ENCODE measurements around the gene SLC40A1. TPM values are rescaled to one million over a fixed set of nuclear protein-coding genes. Genes with fewer than 3 reads are reported as not detected.

Gene SLC40A1
- total and polyA plus RNA-seq, 2 donors (not counting 3 experiments of a cell fraction or from before 2014, with no cell fraction given), result 8.5 to 15.1 TPM

DNA sequence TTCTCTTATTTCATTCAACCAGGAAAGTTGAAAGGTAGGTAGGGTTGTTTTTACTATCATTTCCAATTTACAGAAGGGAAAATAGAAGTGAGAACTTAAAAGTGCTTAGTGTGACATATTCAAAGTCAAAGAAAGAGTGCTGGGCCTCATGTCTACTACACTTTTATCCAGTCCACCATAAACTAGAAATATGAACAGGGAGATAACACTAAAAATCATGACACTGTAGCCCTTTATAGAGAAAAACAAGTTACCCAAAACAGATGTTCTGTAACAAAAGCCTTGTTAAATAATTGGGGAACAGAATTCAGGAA is 20.4 kb downstream of the SLC40A1 start:
- H2AFZ ChIP-seq (ENCODE audit: low read depth, low read length), result no peak overlapping the region
- no peak for TF ChIP-seq POLR2A (IDR thresholded peaks at IDR 0.05; ENCODE audit: low read depth, low read length)
- no peak for TF ChIP-seq EZH2 (IDR thresholded peaks at IDR 0.05; ENCODE audit: borderline replicate concordance, low read depth, low read length, severe bottlenecking)
- no peak for TF ChIP-seq MYC (IDR thresholded peaks at IDR 0.05; ENCODE audit: low read depth, low read length)
- no peak for TF ChIP-seq GATA2 (IDR thresholded peaks at IDR 0.05; ENCODE audit: insufficient read depth, insufficient read length, low read depth, low read length)
- TF ChIP-seq POLR2AphosphoS5 (IDR thresholded peaks at IDR 0.05; ENCODE audit: insufficient read depth, low read depth, low read length), result no peak
- TF ChIP-seq FOS (IDR thresholded peaks at IDR 0.05; ENCODE audit: borderline replicate concordance, insufficient read depth, low read length), result no peak
- TF ChIP-seq, protein P1, sequence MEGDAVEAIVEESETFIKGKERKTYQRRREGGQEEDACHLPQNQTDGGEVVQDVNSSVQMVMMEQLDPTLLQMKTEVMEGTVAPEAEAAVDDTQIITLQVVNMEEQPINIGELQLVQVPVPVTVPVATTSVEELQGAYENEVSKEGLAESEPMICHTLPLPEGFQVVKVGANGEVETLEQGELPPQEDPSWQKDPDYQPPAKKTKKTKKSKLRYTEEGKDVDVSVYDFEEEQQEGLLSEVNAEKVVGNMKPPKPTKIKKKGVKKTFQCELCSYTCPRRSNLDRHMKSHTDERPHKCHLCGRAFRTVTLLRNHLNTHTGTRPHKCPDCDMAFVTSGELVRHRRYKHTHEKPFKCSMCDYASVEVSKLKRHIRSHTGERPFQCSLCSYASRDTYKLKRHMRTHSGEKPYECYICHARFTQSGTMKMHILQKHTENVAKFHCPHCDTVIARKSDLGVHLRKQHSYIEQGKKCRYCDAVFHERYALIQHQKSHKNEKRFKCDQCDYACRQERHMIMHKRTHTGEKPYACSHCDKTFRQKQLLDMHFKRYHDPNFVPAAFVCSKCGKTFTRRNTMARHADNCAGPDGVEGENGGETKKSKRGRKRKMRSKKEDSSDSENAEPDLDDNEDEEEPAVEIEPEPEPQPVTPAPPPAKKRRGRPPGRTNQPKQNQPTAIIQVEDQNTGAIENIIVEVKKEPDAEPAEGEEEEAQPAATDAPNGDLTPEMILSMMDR (IDR thresholded peaks at IDR 0.05; ENCODE audit: extremely low read depth in 1 of 2, insufficient read depth in 1 of 2, low read depth in 1 of 2, low read length in 2 of 2), result no peak
- TF ChIP-seq, protein P2, sequence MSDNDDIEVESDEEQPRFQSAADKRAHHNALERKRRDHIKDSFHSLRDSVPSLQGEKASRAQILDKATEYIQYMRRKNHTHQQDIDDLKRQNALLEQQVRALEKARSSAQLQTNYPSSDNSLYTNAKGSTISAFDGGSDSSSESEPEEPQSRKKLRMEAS (IDR thresholded peaks at IDR 0.05; ENCODE audit: insufficient read depth, insufficient read length), result no peak
- TF ChIP-seq JUN (IDR thresholded peaks at IDR 0.05; ENCODE audit: borderline replicate concordance, insufficient read depth, insufficient read length, low read depth), result no peak
- BruUV-seq (replicated peaks), result no TSS peak
- FAIRE-seq (no peak), DNase-seq (ENCODE audit: low read depth, low spot score) (no peak)
- H3K9ac ChIP-seq (replicated peaks; ENCODE audit: extremely low read depth, insufficient read depth, low read length), result no peak overlapping the region
- H3K4me1 ChIP-seq (ENCODE audit: control insufficient read depth, extremely low read depth, insufficient read depth, low read length), result peaks cover 9% of the 10 kb centered on the region
- H3K27me3 ChIP-seq (ENCODE audit: control insufficient read depth in 2 of 2, insufficient read depth in 2 of 2, low read length in 2 of 2), result no peaks in the 10 kb centered on the region
- H3K36me3 ChIP-seq (ENCODE audit: control insufficient read depth in 2 of 2, extremely low read depth in 1 of 2, insufficient read depth in 2 of 2, low read length in 2 of 2), result peaks cover 2 to 11% of the 10 kb centered on the region in 2 experiments
- H3K4me3 ChIP-seq (replicated peaks in 1 of 3; ENCODE audit: insufficient read depth in 1 of 3, low read depth in 1 of 3, low read length in 3 of 3), result no peak overlapping the region
- no peaks in the 10 kb centered on the region for H3K9me3 ChIP-seq (replicated peaks; ENCODE audit: control insufficient read depth, insufficient read depth, low read length)
- no peaks in the 10 kb centered on the region for H3K79me2 ChIP-seq (ENCODE audit: control insufficient read depth, insufficient read depth, low read length)
- intact Hi-C loops (cut with micrococcal nuclease), result no loop called here
- ChIA-PET CTCF (interaction anchor here (1.8 kb wide), 1 partner anchor 11 kb away, joined by 5 read pairs; no protein-coding TSS in a partner anchor), POLR2A (no interaction called here)
- no peaks in the 10 kb centered on the region for H3K9me1 ChIP-seq (replicated peaks; ENCODE audit: control insufficient read depth, extremely low read depth, insufficient read depth, low read length)
- H3K27ac ChIP-seq (ENCODE audit: insufficient read depth, low read depth, low read length), result no peak overlapping the region
- no peaks in the 10 kb centered on the region for H4K20me1 ChIP-seq (replicated peaks; ENCODE audit: control insufficient read depth, extremely low read depth, insufficient read depth, low read length)
- no peak overlapping the region for H3K4me2 ChIP-seq (ENCODE audit: insufficient read depth, low read length)
- dilution Hi-C loops (cut with MboI; ENCODE audit: extremely low pct_ligation_motif_present, low sequenced_read_pairs), result no loop called here
